WTC11 (cell line): ENCODE results near the gene EIF6.

Experiments
- ELF4 ChIP-seq: sonication (generic); formaldehyde crosslinking; IDR thresholded peaks from 2 replicates; pipeline ENCODE4 v1.8.1; 2022; ENCODE audit warnings: low read depth, mild to moderate bottlenecking, moderate library complexity, missing genetic modification reagents
- FOXJ3 ChIP-seq: sonication (generic); formaldehyde crosslinking; IDR thresholded peaks from 2 replicates; pipeline ENCODE4 v1.9.0; 2021; ENCODE audit warnings: missing genetic modification reagents, mild to moderate bottlenecking, borderline replicate concordance
- MYBL2 ChIP-seq: sonication (generic); formaldehyde crosslinking; IDR thresholded peaks from 2 replicates; pipeline ENCODE4 v1.8.1; 2023; ENCODE audit warnings: mild to moderate bottlenecking, moderate library complexity, missing genetic modification reagents
- ZNF138 ChIP-seq: sonication (generic); formaldehyde crosslinking; conservative IDR thresholded peaks from 2 replicates; pipeline ENCODE4 v1.8.1; 2022; ENCODE audit warnings: mild to moderate bottlenecking, moderate library complexity, missing genetic modification reagents
- TF ChIP-seq, protein P1 (sequence below): fragments of 200-600 bp; IDR thresholded peaks from 2 replicates; pipeline ENCODE4 v1.8.0; 2022; ENCODE audit warnings: antibody characterized with exemption
- TF ChIP-seq, protein P2 (sequence below): sonication (generic); formaldehyde crosslinking; IDR thresholded peaks from 2 replicates; pipeline ENCODE4 v1.8.1; 2023; ENCODE audit warnings: mild to moderate bottlenecking, missing genetic modification reagents
- TF ChIP-seq, protein P3 (sequence below): sonication (generic); formaldehyde crosslinking; IDR thresholded peaks from 2 replicates; pipeline ENCODE4 v1.8.0; 2022; ENCODE audit warnings: mild to moderate bottlenecking, missing genetic modification reagents
- TF ChIP-seq, protein P4 (sequence below): sonication (generic); formaldehyde crosslinking; IDR thresholded peaks from 2 replicates; pipeline ENCODE4 v1.8.1; 2023; ENCODE audit warnings: mild to moderate bottlenecking, missing genetic modification reagents, moderate library complexity
- TF ChIP-seq, protein P5 (sequence below): sonication (generic); formaldehyde crosslinking; IDR thresholded peaks from 2 replicates; pipeline ENCODE4 v1.8.1; 2023; ENCODE audit warnings: mild to moderate bottlenecking, moderate library complexity, missing genetic modification reagents
- TF ChIP-seq, protein P6 (sequence below): sonication (generic); formaldehyde crosslinking; IDR thresholded peaks from 2 replicates; pipeline ENCODE4 v1.8.0; 2022; ENCODE audit warnings: mild to moderate bottlenecking, missing genetic modification reagents
- TF ChIP-seq, protein P7 (sequence below): fragments of 250-450 bp; sonication (Bioruptor Pico); IDR thresholded peaks from 2 replicates; pipeline ENCODE4 v2.1.2; 2022; ENCODE audit warnings: mild to moderate bottlenecking, moderate library complexity
- TF ChIP-seq, protein P8 (sequence below): sonication (generic); formaldehyde crosslinking; IDR thresholded peaks from 2 replicates; pipeline ENCODE4 v1.8.1; 2022; ENCODE audit warnings: mild to moderate bottlenecking, missing genetic modification reagents, moderate library complexity, borderline replicate concordance

DNA sequence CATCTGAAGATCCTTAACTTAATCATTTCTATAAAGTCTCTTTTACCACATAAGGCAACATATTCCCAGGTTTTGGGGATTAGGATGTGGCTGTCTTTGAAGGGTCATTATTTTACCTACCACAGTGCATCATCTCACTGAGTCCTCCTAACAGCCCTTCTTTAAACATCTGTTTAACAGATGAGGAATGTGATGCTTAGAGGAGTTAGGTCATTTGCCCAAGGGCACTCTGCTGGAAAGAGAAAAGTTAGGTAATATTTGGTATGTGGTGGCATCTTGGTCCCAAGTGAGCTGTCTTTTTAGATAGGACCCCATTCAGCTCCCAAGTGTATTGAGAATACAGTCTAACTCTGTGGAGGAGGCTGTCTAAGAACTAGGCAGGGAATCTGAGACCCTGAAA is 47.1 kb downstream of the EIF6 start:
- TF ChIP-seq, protein P1, sequence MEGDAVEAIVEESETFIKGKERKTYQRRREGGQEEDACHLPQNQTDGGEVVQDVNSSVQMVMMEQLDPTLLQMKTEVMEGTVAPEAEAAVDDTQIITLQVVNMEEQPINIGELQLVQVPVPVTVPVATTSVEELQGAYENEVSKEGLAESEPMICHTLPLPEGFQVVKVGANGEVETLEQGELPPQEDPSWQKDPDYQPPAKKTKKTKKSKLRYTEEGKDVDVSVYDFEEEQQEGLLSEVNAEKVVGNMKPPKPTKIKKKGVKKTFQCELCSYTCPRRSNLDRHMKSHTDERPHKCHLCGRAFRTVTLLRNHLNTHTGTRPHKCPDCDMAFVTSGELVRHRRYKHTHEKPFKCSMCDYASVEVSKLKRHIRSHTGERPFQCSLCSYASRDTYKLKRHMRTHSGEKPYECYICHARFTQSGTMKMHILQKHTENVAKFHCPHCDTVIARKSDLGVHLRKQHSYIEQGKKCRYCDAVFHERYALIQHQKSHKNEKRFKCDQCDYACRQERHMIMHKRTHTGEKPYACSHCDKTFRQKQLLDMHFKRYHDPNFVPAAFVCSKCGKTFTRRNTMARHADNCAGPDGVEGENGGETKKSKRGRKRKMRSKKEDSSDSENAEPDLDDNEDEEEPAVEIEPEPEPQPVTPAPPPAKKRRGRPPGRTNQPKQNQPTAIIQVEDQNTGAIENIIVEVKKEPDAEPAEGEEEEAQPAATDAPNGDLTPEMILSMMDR = no peak
- TF ChIP-seq ZNF138 (CRISPR knock-in tag) (no peak), FOXJ3 (CRISPR knock-in tag) (no peak), ELF4 (no peak), MYBL2 (CRISPR knock-in tag) (no peak)
- TF ChIP-seq, protein P2, sequence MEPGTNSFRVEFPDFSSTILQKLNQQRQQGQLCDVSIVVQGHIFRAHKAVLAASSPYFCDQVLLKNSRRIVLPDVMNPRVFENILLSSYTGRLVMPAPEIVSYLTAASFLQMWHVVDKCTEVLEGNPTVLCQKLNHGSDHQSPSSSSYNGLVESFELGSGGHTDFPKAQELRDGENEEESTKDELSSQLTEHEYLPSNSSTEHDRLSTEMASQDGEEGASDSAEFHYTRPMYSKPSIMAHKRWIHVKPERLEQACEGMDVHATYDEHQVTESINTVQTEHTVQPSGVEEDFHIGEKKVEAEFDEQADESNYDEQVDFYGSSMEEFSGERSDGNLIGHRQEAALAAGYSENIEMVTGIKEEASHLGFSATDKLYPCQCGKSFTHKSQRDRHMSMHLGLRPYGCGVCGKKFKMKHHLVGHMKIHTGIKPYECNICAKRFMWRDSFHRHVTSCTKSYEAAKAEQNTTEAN (CRISPR knock-in tag) = no peak
- TF ChIP-seq, protein P3, sequence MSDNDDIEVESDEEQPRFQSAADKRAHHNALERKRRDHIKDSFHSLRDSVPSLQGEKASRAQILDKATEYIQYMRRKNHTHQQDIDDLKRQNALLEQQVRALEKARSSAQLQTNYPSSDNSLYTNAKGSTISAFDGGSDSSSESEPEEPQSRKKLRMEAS (CRISPR knock-in tag) = no peak
- TF ChIP-seq, protein P4, sequence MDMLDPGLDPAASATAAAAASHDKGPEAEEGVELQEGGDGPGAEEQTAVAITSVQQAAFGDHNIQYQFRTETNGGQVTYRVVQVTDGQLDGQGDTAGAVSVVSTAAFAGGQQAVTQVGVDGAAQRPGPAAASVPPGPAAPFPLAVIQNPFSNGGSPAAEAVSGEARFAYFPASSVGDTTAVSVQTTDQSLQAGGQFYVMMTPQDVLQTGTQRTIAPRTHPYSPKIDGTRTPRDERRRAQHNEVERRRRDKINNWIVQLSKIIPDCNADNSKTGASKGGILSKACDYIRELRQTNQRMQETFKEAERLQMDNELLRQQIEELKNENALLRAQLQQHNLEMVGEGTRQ (CRISPR knock-in tag) = no peak
- TF ChIP-seq, protein P5, sequence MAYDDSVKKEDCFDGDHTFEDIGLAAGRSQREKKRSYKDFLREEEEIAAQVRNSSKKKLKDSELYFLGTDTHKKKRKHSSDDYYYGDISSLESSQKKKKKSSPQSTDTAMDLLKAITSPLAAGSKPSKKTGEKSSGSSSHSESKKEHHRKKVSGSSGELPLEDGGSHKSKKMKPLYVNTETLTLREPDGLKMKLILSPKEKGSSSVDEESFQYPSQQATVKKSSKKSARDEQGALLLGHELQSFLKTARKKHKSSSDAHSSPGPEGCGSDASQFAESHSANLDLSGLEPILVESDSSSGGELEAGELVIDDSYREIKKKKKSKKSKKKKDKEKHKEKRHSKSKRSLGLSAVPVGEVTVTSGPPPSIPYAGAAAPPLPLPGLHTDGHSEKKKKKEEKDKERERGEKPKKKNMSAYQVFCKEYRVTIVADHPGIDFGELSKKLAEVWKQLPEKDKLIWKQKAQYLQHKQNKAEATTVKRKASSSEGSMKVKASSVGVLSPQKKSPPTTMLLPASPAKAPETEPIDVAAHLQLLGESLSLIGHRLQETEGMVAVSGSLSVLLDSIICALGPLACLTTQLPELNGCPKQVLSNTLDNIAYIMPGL = no peak
- TF ChIP-seq, protein P6, sequence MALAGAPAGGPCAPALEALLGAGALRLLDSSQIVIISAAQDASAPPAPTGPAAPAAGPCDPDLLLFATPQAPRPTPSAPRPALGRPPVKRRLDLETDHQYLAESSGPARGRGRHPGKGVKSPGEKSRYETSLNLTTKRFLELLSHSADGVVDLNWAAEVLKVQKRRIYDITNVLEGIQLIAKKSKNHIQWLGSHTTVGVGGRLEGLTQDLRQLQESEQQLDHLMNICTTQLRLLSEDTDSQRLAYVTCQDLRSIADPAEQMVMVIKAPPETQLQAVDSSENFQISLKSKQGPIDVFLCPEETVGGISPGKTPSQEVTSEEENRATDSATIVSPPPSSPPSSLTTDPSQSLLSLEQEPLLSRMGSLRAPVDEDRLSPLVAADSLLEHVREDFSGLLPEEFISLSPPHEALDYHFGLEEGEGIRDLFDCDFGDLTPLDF (CRISPR knock-in tag) = no peak
- TF ChIP-seq, protein P7, sequence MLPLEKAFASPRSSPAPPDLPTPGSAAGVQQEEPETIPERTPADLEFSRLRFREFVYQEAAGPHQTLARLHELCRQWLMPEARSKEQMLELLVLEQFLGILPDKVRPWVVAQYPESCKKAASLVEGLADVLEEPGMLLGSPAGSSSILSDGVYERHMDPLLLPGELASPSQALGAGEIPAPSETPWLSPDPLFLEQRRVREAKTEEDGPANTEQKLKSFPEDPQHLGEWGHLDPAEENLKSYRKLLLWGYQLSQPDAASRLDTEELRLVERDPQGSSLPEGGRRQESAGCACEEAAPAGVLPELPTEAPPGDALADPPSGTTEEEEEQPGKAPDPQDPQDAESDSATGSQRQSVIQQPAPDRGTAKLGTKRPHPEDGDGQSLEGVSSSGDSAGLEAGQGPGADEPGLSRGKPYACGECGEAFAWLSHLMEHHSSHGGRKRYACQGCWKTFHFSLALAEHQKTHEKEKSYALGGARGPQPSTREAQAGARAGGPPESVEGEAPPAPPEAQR (CRISPR knock-in tag) = no peak
- TF ChIP-seq, protein P8, sequence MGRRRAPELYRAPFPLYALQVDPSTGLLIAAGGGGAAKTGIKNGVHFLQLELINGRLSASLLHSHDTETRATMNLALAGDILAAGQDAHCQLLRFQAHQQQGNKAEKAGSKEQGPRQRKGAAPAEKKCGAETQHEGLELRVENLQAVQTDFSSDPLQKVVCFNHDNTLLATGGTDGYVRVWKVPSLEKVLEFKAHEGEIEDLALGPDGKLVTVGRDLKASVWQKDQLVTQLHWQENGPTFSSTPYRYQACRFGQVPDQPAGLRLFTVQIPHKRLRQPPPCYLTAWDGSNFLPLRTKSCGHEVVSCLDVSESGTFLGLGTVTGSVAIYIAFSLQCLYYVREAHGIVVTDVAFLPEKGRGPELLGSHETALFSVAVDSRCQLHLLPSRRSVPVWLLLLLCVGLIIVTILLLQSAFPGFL (CRISPR knock-in tag) = no peak
